Nephron (organoid): ENCODE measurements around the gene ARID5B.
A peak's percentile ranks its signal among the peaks of the same experiment; 100 is the strongest.

Source experiments
- H3K27ac Mint-ChIP-seq, 3 experiments: 2 replicates each; pipeline ENCODE4 v1.8.0; 2020; ENCODE audit warnings: mixed read lengths in 3 of 3, mild to moderate bottlenecking in 2 of 3, moderate library complexity in 1 of 3
- H3K27me3 Mint-ChIP-seq: 2 replicates; pipeline ENCODE4 v1.8.0; 2021; ENCODE audit warnings: low read depth, mild to moderate bottlenecking, moderate library complexity, mixed read lengths
- H3K36me3 Mint-ChIP-seq: 2 replicates; pipeline ENCODE4 v1.8.0; 2020; ENCODE audit warnings: low read depth, mixed read lengths
- H3K4me1 Mint-ChIP-seq: 2 replicates; pipeline ENCODE4 v1.8.0; 2020; ENCODE audit warnings: mixed read lengths
- H3K4me3 Mint-ChIP-seq, 3 experiments: 2 replicates each; pipeline ENCODE4 v1.8.0; 2020; ENCODE audit warnings: mild to moderate bottlenecking in 3 of 3, mixed read lengths in 3 of 3, moderate library complexity in 2 of 3
- H3K9me3 Mint-ChIP-seq: 2 replicates; pipeline ENCODE4 v1.8.0; 2020; ENCODE audit warnings: mixed read lengths
- CTCF ChIP-seq, 3 experiments: fragments of 200-600 bp; sonication (generic); IDR thresholded peaks; one replicate each; pipeline ENCODE4 v1.5.0; 2021; ENCODE audit warnings: antibody characterized with exemption in 3 of 3; ENCODE audit not compliant: unreplicated experiment in 3 of 3

The ARID5B gene

GRCh38 chr10:61958311-61958710 is 56.8 kb downstream of the ARID5B start:
- no peak for TF ChIP-seq CTCF (IDR thresholded peaks at IDR 0.05; ENCODE audit: unreplicated experiment in 3 of 3)
- no peak overlapping the region for H3K4me3 Mint-ChIP-seq
- H3K4me1 Mint-ChIP-seq = peaks cover 26% of the 10 kb centered on the region
- peaks cover 40% of the 10 kb centered on the region for H3K36me3 Mint-ChIP-seq
- H3K9me3 Mint-ChIP-seq = no peaks in the 10 kb centered on the region
- no peaks in the 10 kb centered on the region for H3K27me3 Mint-ChIP-seq
- H3K27ac Mint-ChIP-seq = peak overlapping the region; percentile 5 to 53 (median 26)

DNA sequence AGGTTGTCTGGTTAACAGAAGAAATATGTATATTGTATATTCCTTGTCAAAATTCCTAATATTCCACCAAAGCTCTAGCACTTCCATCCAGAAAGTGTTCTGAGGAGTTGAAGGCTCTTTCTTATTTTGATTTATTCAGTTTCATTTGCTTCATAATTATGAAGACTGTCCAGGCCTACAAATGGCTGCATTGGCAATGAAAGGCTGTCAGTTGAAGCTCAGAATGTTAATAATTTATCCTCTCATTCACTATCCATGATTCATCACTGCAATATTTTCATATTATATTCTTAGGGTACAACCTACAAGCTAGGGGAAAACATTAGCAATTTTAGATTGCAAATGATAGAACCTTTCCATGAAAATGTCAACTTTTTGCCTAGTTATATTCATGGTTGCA is 57.3 kb downstream of the ARID5B start:
- H3K36me3 Mint-ChIP-seq = peaks cover 40% of the 10 kb centered on the region
- no peaks in the 10 kb centered on the region for H3K27me3 Mint-ChIP-seq
- peaks cover 31% of the 10 kb centered on the region for H3K4me1 Mint-ChIP-seq
- peak overlapping the region; percentile 5 to 53 (median 26) for H3K27ac Mint-ChIP-seq
- no peaks in the 10 kb centered on the region for H3K9me3 Mint-ChIP-seq
- no peak for TF ChIP-seq CTCF (IDR thresholded peaks at IDR 0.05; ENCODE audit: unreplicated experiment in 3 of 3)
- H3K4me3 Mint-ChIP-seq = no peak overlapping the region

- Mint-ChIP-seq H3K36me3 (peaks cover 42% of the 10 kb centered on the region), H3K27ac (no peak overlapping the region), H3K27me3 (no peaks in the 10 kb centered on the region), H3K9me3 (no peaks in the 10 kb centered on the region), H3K4me1 (peaks cover 41% of the 10 kb centered on the region), H3K4me3 (no peak overlapping the region)
- TF ChIP-seq CTCF (IDR thresholded peaks at IDR 0.05; ENCODE audit: unreplicated experiment in 3 of 3) = no peak
Measured at GRCh38 chr10:61959814-61960213, 58.3 kb downstream of the ARID5B start.

DNA sequence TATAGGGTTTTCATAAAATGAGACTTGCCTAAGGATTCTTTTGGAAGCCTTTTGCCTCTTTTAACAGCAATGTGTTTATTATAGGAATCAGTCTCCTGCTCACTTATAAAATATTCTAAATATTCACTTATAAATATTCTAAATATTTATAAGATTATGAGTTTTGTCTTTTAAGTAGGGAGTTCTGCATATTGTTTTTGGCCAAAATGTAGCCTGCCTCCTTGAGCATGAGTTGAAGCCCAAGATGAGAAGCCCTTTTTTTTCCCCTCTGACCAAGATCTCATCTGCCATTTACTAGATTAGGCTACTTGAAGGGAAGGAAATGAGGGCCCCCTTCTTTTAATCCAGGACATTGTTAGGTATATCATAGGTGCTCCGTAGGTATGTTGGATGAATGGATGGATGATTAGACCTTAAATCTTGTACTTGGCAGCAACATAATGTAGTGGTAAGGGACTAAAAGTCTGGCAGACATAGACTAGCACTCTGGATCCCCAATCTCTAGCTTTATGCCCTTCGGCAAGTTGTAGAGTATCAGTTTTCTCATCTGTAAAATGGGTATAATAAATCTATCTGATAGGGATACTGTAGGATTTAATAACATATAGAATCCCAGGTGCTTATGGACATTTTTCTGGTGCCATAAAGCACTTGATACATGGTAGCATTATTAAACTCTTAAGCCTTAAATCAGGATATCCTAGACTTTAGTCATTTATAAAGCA is 59.1 kb downstream of the ARID5B start:
- TF ChIP-seq CTCF (IDR thresholded peaks at IDR 0.05; ENCODE audit: unreplicated experiment in 3 of 3) = no peak
- Mint-ChIP-seq H3K9me3 (no peaks in the 10 kb centered on the region), H3K27me3 (no peaks in the 10 kb centered on the region), H3K36me3 (peaks cover 37% of the 10 kb centered on the region), H3K27ac (no peak overlapping the region), H3K4me3 (no peak overlapping the region), H3K4me1 (peaks cover 45% of the 10 kb centered on the region)

DNA sequence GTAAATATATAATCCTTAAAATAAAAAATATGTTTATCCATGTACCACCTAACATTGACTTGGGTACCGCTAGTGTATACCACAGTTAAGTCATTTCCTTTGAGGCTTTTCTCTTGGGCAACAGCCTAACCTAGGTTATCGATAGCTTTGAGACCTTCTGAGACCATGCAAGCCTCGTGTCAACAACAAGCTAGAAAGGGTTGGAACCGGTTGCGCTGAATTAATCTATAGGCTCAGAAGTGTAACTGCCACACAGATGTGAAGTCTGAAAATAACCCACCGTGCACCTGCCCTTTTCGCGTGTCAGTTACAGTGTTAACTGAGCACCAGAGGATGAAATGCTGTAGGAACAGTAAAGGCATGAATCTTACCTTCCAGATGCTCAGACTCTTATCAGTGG is 59.8 kb downstream of the ARID5B start:
- no peak for TF ChIP-seq CTCF (IDR thresholded peaks at IDR 0.05; ENCODE audit: unreplicated experiment in 3 of 3)
- Mint-ChIP-seq H3K36me3 (peaks cover 36% of the 10 kb centered on the region), H3K27ac (no peak overlapping the region), H3K4me1 (peaks cover 44% of the 10 kb centered on the region), H3K9me3 (no peaks in the 10 kb centered on the region), H3K27me3 (no peaks in the 10 kb centered on the region), H3K4me3 (no peak overlapping the region)

GRCh38 chr10:61962971-61963370 is 61.5 kb downstream of the ARID5B start:
- Mint-ChIP-seq H3K4me1 (peaks cover 53% of the 10 kb centered on the region), H3K4me3 (no peak overlapping the region), H3K27me3 (no peaks in the 10 kb centered on the region), H3K36me3 (peaks cover 48% of the 10 kb centered on the region), H3K9me3 (no peaks in the 10 kb centered on the region), H3K27ac (peak overlapping the region; percentile 92 to 96 (median 92))
- no peak for TF ChIP-seq CTCF (IDR thresholded peaks at IDR 0.05; ENCODE audit: unreplicated experiment in 3 of 3)
